PC-9 (cell line): ENCODE results near the gene MRPL27.

Source experiments
- EZH2 ChIP-seq: fragments of 200-600 bp; sonication (generic); IDR thresholded peaks from 2 replicates; pipeline ENCODE4 v1.8.0; 2017; ENCODE audit warnings: antibody characterized with exemption, low read depth
- TF ChIP-seq, protein P1 (sequence below): fragments of 200-600 bp; sonication (generic); conservative IDR thresholded peaks from 2 replicates; pipeline ENCODE4 v1.6.1; 2017; ENCODE audit warnings: mixed run types, antibody characterized with exemption, mild to moderate bottlenecking, moderate library complexity

DNA sequence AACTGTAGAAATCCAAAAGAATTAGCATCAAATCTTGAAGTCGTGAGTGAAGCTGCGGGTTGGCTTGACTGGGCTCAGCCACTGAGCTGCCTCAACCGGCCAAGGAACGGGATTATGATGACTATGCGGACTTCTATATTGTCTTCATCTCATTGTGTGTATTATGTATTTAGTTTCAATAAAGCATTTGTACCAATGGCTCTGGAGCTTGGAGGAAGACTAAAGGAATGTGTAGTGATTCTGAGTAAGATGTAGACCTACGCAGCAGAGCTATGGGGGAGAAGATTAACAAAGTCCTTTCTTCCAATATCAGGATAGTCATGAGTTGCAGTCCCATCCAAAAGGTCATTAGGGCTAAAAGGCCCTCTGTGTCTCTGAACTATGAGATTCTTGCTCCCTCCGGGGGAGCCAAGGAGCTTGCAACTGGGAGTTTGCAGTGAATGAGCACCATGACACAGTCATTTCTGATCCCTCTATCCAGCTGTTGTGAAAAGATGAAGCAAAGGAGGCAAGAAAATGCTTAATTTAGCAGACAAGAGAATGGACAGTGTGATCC is 8.4 kb upstream of the MRPL27 start:
- TF ChIP-seq, protein P1, sequence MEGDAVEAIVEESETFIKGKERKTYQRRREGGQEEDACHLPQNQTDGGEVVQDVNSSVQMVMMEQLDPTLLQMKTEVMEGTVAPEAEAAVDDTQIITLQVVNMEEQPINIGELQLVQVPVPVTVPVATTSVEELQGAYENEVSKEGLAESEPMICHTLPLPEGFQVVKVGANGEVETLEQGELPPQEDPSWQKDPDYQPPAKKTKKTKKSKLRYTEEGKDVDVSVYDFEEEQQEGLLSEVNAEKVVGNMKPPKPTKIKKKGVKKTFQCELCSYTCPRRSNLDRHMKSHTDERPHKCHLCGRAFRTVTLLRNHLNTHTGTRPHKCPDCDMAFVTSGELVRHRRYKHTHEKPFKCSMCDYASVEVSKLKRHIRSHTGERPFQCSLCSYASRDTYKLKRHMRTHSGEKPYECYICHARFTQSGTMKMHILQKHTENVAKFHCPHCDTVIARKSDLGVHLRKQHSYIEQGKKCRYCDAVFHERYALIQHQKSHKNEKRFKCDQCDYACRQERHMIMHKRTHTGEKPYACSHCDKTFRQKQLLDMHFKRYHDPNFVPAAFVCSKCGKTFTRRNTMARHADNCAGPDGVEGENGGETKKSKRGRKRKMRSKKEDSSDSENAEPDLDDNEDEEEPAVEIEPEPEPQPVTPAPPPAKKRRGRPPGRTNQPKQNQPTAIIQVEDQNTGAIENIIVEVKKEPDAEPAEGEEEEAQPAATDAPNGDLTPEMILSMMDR: no peak
- TF ChIP-seq EZH2: no peak
